ENCODE results near the gene ACER3. TPM values are rescaled to one million over a fixed set of nuclear protein-coding genes. Genes with fewer than 3 reads are reported as not detected.
A peak's percentile ranks its signal among the peaks of the same experiment; 100 is the strongest.

The ACER3 gene
- total RNA-seq, 1 donor = 15.3 TPM

- no peak for DNase-seq (ENCODE audit: low read depth)
- TF ChIP-seq, protein P1, sequence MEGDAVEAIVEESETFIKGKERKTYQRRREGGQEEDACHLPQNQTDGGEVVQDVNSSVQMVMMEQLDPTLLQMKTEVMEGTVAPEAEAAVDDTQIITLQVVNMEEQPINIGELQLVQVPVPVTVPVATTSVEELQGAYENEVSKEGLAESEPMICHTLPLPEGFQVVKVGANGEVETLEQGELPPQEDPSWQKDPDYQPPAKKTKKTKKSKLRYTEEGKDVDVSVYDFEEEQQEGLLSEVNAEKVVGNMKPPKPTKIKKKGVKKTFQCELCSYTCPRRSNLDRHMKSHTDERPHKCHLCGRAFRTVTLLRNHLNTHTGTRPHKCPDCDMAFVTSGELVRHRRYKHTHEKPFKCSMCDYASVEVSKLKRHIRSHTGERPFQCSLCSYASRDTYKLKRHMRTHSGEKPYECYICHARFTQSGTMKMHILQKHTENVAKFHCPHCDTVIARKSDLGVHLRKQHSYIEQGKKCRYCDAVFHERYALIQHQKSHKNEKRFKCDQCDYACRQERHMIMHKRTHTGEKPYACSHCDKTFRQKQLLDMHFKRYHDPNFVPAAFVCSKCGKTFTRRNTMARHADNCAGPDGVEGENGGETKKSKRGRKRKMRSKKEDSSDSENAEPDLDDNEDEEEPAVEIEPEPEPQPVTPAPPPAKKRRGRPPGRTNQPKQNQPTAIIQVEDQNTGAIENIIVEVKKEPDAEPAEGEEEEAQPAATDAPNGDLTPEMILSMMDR (IDR thresholded peaks at IDR 0.05; ENCODE audit: insufficient read depth, low read length) = no peak
- no peak overlapping the region for H3K4me3 ChIP-seq (ENCODE audit: low read depth, low read length)
Observed at GRCh38 chr11:76831686-76832310, 28.9 kb upstream of the ACER3 start.

DNA sequence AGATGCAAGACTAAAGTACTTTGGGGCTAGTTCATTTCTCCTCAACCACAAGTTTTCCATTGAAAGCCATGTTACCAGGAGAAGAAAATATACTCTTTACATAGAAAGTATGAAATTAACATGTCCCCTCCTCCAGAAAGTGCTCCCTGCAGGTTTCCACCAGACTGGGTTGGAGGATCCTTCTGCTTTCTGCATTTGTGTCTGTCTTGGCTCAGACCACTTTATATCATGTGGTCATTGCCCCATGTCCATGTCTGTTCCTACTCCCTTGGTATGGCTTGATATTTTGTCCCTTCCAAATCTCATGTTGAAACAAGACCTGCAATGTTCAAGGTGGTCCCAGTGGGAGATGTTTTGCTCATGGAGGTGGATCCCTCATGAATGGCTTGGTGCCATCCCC, 28.4 kb upstream of the ACER3 start:
- DNase-seq (ENCODE audit: low read depth) = no peak
- TF ChIP-seq, protein P1 (IDR thresholded peaks at IDR 0.05; ENCODE audit: insufficient read depth, low read length) = no peak
- H3K4me3 ChIP-seq (ENCODE audit: low read depth, low read length) = no peak overlapping the region

- H3K4me3 ChIP-seq (ENCODE audit: low read depth, low read length) = no peak overlapping the region
- no peak for DNase-seq (ENCODE audit: low read depth)
- TF ChIP-seq, protein P1 (IDR thresholded peaks at IDR 0.05; ENCODE audit: insufficient read depth, low read length) = no peak
Observed at GRCh38 chr11:76834151-76834550, 26.6 kb upstream of the ACER3 start.

DNA sequence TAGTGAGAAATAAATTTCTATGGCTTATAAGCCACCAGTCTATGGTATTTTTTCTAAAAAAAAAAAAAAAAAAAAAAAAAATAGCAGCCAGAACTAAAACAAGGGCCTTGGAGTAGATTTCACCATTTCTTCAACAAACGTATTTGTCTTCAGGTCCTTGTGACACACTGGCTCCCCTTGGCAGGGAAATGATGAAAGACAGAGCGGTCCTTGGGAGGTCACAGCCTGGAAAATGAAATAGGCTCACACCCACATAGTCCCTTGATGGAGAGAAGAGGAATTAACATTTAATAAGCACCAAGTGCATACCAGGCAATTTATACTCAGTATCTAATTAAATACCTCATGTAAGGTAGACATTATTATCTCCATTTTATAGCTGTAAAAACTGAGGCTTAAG, 25.7 kb upstream of the ACER3 start:
- TF ChIP-seq, protein P1 (IDR thresholded peaks at IDR 0.05; ENCODE audit: insufficient read depth, low read length) = no peak
- H3K4me3 ChIP-seq (ENCODE audit: low read depth, low read length) = no peak overlapping the region
- no peak for DNase-seq (ENCODE audit: low read depth)

DNA sequence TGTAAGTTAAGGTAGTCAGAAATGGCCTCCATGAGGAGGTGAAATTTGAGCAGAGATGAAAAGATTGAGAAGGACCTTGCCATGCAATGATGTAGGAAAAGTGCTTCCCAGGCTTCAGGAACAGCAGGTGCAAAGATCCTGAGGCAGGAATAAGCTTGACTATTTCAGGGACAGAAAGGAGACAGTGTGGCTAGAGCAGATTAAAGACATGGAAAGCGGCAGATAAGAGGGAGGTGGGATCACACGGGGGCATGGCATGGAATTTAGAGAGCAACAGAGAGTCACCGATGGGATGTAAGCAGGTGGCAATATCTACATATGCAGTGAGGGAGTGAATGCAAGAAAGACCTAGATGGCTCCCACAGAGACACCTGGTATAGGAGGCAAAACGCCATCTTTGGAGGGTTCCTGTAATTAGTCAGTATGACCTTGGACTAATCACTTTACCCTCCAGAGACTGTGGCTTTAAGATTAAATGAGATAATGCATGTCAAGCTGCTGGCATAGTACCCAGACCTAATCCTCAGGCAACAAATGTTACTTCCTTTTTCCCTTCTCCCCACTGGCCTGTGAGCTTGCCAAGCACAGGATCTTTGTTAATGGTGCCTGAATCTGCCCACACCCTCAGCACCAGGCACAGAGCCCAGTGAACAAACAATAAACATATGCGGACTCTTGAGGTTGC, 24.6 kb upstream of the ACER3 start:
- peak; percentile 94 for DNase-seq (ENCODE audit: low read depth)
- no peak overlapping the region for H3K4me3 ChIP-seq (ENCODE audit: low read depth, low read length)
- TF ChIP-seq, protein P1 (IDR thresholded peaks at IDR 0.05; ENCODE audit: insufficient read depth, low read length) = no peak

GRCh38 chr11:76836613-76837291, 24.0 kb upstream of the ACER3 start:
- DNase-seq (ENCODE audit: low read depth) = no peak
- TF ChIP-seq, protein P1 (IDR thresholded peaks at IDR 0.05; ENCODE audit: insufficient read depth, low read length) = peak; percentile 49
- H3K4me3 ChIP-seq (ENCODE audit: low read depth, low read length) = no peak overlapping the region

Measured in fibroblast of the aortic adventitia (primary cell).